ENCODE results near the gene GABARAPL2. TPM values are rescaled to one million over a fixed set of nuclear protein-coding genes. Genes with fewer than 3 reads are reported as not detected.
A peak's percentile ranks its signal among the peaks of the same experiment; 100 is the strongest.

GABARAPL2 gene
- total RNA-seq, 1 donor from 2014 or later, result 69.2 TPM

DNA sequence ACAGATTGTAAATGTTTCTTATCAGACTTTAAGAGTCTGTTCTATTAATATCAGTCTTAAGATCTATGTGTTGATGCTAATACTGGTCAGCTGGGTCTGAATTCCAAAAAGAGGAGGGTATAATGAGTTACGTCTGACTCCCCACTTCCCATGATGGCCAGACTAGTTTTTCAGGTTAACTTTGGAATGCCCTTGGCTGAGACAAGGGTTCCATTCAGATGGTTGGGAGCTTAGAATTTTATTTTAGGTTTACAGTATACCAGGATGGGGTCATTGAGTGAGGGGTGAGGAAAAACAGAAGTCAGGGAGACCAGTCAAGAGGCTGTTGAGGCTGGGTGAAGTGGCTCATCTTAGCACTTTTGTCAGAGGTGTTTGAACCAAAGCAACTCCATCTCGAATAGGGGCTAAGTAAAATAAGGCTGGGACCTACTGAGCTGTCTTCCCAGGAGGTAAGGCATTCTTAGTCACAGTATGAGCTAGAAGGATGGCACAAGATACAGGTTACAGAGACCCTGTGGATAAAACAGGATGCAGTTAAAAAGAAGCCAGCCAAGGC, 7.3 kb upstream of the GABARAPL2 start:
- H3K9me3 Mint-ChIP-seq, result no peaks in the 10 kb centered on the region
- H3K4me1 Mint-ChIP-seq (ENCODE audit: low read depth), result peaks cover 5% of the 10 kb centered on the region
- no peak for DNase-seq (ENCODE audit: low spot score)
- H3K36me3 Mint-ChIP-seq (ENCODE audit: low read depth), result no peaks in the 10 kb centered on the region
- H3K4me3 Mint-ChIP-seq (ENCODE audit: low read depth), result no peak overlapping the region
- no peak overlapping the region for H3K27ac Mint-ChIP-seq
- peaks cover 25% of the 10 kb centered on the region for H3K27me3 Mint-ChIP-seq (ENCODE audit: low read depth)
- intact Hi-C loops (cut with micrococcal nuclease), result no loop called here

DNA sequence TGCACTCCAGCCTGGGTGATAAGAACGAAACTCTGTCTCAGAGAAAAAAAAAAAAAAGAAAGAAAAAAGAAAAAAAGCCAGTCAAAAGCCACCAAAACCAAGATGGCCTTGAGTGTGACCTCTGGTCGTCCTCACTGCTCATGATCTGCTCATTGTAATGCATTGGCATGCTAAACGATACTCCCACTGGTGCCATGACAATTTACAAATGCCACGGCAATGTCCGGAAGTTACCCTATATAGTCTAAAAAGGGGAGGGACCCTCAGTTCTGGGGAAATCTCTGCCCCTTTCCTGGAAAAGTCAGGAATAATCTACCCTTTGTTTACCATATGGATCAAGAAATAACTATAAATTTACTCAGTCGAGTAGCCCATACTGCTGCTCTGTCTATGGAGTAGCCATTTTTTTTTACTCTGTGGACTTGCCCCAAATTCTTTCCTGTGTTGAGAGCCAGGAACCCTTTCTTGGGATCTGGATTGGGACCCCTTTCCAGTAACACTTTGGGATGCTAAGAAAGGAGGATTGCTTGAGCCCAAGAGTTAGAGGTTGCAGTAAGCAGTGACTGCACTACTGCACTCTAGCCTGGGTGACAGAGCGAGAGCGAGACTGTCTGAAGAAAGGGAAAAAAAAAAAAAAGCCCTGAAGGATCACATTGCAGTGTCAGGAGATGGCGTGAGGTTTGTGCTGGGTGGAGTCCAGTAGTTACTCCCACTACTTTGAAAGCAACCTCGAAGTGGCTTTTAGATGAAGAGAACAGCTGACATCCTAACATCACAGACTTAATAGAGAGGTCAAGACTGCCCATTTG, 6.4 kb upstream of the GABARAPL2 start:
- intact Hi-C loops (cut with micrococcal nuclease), result no loop called here
- no peak for DNase-seq (ENCODE audit: low spot score)
- H3K4me3 Mint-ChIP-seq (ENCODE audit: low read depth), result no peak overlapping the region
- no peaks in the 10 kb centered on the region for H3K36me3 Mint-ChIP-seq (ENCODE audit: low read depth)
- H3K9me3 Mint-ChIP-seq, result no peaks in the 10 kb centered on the region
- no peak overlapping the region for H3K27ac Mint-ChIP-seq
- H3K4me1 Mint-ChIP-seq (ENCODE audit: low read depth), result peaks cover 5% of the 10 kb centered on the region
- H3K27me3 Mint-ChIP-seq (ENCODE audit: low read depth), result peaks cover 23% of the 10 kb centered on the region

DNA sequence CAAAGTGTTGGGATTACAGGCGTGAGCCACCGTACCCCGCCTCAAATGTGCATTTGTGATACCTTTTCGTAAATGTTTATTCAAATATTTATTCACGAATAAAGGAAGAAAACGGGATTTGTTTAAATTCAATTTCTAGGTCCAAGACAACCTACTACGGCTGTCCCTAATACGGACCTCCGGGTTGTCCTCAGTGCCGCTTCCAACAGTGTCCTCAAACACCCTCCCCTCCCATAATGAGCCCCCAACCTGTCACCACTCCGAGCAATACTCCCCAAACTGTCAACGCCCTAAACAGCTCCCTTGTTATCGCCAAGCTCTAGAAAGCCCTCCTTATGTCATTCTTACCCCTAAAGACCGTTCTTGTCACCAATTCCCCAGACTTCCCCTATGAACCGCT, 539 bp upstream of the GABARAPL2 start:
- Mint-ChIP-seq H3K27me3 (ENCODE audit: low read depth) (peaks cover 14% of the 10 kb centered on the region), H3K36me3 (ENCODE audit: low read depth) (peaks cover 27% of the 10 kb centered on the region), H3K27ac (peak overlapping the region; percentile 90), H3K4me3 (ENCODE audit: low read depth) (peak overlapping the region; percentile 96), H3K9me3 (no peaks in the 10 kb centered on the region), H3K4me1 (ENCODE audit: low read depth) (peaks cover 25% of the 10 kb centered on the region)
- DNase-seq (ENCODE audit: low spot score), result no peak
- intact Hi-C loops (cut with micrococcal nuclease), result loop anchor here (1.0 to 2.0 kb wide), 6 partner anchors 9 to 132 kb away; partner anchors contain the start of genes ADAT1, CFDP1, KARS1 and TERF2IP

DNA sequence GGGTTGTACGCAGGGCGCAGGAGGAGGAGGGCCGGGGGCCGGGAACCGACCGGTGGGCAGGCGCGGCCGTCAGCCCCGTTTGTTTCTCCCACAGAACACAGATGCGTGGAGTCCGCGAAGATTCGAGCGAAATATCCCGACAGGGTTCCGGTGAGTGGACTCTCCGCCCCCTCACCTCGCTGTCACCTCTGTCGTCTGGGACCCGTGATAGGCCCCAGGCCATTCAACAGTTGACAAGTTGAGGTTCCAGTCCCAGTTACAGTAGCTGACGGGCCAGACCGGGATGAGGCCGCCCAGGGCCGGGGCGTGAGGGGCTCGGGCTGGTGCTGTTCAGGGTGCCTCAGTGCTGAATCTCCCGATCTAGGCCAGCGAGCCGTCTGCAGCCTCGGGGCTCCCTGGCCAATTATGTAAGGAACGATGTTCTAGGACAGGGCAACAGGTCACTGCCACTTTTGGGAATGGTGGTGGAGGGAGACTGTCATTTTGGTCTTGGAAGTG, 628 bp downstream of the GABARAPL2 start:
- H3K27me3 Mint-ChIP-seq (ENCODE audit: low read depth), result peaks cover 14% of the 10 kb centered on the region
- H3K4me1 Mint-ChIP-seq (ENCODE audit: low read depth), result peaks cover 25% of the 10 kb centered on the region
- intact Hi-C loops (cut with micrococcal nuclease), result loop anchor here (1.0 to 2.0 kb wide), 6 partner anchors 11 to 134 kb away; partner anchors contain the start of genes ADAT1, CFDP1, KARS1 and TERF2IP
- peaks cover 33% of the 10 kb centered on the region for H3K36me3 Mint-ChIP-seq (ENCODE audit: low read depth)
- H3K4me3 Mint-ChIP-seq (ENCODE audit: low read depth), result peak overlapping the region; percentile 96
- H3K9me3 Mint-ChIP-seq, result no peaks in the 10 kb centered on the region
- peak; percentile 23 for DNase-seq (ENCODE audit: low spot score)
- peak overlapping the region; percentile 53 for H3K27ac Mint-ChIP-seq

DNA sequence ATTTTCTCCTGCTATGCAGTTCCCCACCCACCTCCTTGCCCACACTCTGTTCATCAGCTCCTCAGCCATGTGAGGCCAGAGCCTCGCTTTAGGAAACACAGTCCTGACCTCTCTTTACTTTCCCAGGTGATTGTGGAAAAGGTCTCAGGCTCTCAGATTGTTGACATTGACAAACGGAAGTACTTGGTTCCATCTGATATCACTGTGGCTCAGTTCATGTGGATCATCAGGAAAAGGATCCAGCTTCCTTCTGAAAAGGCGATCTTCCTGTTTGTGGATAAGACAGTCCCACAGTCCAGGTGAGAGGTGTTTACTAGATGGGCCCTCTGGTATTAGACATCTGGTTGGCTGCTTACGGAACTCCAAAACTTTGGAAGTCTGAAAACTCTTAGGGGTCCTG, 1.7 kb downstream of the GABARAPL2 start:
- intact Hi-C loops (cut with micrococcal nuclease), result loop anchor here (2.0 kb wide), 2 partner anchors 79 to 103 kb away; partner anchors contain the start of genes KARS1, TERF2IP and TMEM170A
- DNase-seq (ENCODE audit: low spot score), result no peak
- Mint-ChIP-seq H3K27ac (no peak overlapping the region), H3K4me3 (ENCODE audit: low read depth) (peak overlapping the region; percentile 96), H3K36me3 (ENCODE audit: low read depth) (peaks cover 40% of the 10 kb centered on the region), H3K4me1 (ENCODE audit: low read depth) (peaks cover 25% of the 10 kb centered on the region), H3K27me3 (ENCODE audit: low read depth) (peaks cover 9% of the 10 kb centered on the region), H3K9me3 (no peaks in the 10 kb centered on the region)

DNA sequence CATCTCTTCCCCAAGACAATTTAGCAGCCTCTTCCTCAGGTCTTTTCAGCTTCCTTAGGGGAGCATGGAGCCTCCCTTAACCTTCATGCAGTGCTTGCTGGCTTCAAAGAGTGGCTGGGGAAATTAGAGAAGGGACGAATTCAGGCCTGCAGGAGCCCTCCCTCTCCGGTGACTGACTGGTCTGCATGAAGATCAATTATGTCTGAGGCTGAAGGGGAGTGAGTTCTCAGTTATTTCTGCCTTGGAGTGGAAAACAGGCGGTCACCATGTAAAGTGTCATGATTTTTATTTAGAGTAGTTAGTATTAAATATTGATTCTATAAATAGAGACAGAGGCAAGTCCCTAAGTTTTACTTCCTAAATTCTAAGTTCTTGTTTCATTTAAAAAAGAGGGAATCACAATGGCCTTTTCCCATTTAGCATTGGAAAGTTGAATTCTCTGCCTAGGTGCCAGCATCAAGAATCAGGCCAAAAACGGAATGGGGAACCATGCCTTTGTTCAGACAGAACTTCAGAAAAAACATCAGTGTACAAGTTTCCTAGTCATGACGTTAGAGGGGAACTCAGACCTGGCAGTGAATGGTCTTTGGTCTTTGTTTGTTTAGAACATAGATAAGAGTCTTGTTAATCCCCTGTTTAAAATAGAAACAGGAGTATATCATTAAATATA, 4.4 kb downstream of the GABARAPL2 start:
- intact Hi-C loops (cut with micrococcal nuclease), result no loop called here
- peaks cover 58% of the 10 kb centered on the region for H3K36me3 Mint-ChIP-seq (ENCODE audit: low read depth)

DNA sequence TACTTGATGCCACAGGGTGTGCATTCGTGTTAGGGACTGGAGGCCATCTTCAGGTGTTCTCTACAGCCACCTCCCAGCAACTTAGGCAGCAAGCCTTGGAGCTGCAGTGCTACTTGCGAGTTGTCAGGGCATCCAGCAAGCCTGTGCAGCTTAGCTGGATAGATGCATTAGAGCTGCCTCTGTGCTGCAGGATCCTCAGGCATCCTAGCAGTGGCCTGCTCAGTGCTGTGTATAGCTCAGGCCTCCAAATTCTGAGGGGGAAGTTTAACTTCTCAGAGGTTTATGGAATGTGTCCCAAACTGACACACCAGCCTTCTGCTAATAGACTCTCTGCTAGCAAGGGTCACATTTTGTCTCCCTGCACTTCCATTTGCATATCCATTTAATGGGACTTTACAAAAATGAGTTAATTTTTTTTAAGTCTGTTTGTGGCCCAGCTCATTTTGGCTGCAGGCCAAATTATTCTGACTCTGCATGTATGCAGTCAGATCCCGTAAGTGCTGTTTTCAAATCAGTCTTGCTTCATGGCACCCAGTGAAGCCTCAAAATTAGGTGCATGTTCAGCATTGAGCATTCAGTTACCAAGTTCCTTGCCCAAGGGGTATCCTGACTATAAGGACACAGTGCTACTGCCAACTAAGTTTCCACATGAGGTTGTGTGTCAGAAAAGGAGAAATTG, 6.8 kb downstream of the GABARAPL2 start:
- no peak for DNase-seq (ENCODE audit: low spot score)
- peaks cover 10% of the 10 kb centered on the region for H3K4me1 Mint-ChIP-seq (ENCODE audit: low read depth)
- no peaks in the 10 kb centered on the region for H3K9me3 Mint-ChIP-seq
- intact Hi-C loops (cut with micrococcal nuclease), result no loop called here
- no peaks in the 10 kb centered on the region for H3K27me3 Mint-ChIP-seq (ENCODE audit: low read depth)
- no peak overlapping the region for H3K4me3 Mint-ChIP-seq (ENCODE audit: low read depth)
- H3K27ac Mint-ChIP-seq, result no peak overlapping the region
- H3K36me3 Mint-ChIP-seq (ENCODE audit: low read depth), result peaks cover 69% of the 10 kb centered on the region

More for the DNA sequence above, 4.4 kb downstream of the GABARAPL2 start:
- DNase-seq (ENCODE audit: low spot score), result no peak
- H3K27me3 Mint-ChIP-seq (ENCODE audit: low read depth), result no peaks in the 10 kb centered on the region
- H3K4me3 Mint-ChIP-seq (ENCODE audit: low read depth), result no peak overlapping the region
- peaks cover 19% of the 10 kb centered on the region for H3K4me1 Mint-ChIP-seq (ENCODE audit: low read depth)
- no peak overlapping the region for H3K27ac Mint-ChIP-seq
- H3K9me3 Mint-ChIP-seq, result no peaks in the 10 kb centered on the region

DNA sequence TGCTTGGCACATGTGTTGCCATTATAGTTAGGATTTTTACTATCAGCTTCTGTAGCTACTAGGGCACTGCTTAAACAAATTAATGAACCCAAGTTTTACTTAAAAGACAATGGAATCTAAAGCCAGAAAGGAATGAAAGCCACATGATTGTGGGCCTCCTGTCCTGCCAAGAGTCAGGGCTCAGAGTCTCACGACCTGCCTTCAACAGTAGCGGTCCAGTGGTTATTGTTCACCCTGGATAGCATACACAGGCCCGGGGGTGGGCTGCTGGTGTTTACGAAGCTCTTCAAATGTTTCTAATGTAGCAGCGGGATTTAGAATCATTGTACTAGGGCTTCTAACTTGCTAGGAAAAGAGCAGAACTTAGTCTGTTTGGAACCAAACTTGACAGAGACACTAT, 7.8 kb downstream of the GABARAPL2 start:
- intact Hi-C loops (cut with micrococcal nuclease), result no loop called here
- H3K27me3 Mint-ChIP-seq (ENCODE audit: low read depth), result no peaks in the 10 kb centered on the region
- H3K27ac Mint-ChIP-seq, result no peak overlapping the region
- H3K36me3 Mint-ChIP-seq (ENCODE audit: low read depth), result peaks cover 68% of the 10 kb centered on the region
- H3K4me1 Mint-ChIP-seq (ENCODE audit: low read depth), result peaks cover 13% of the 10 kb centered on the region
- no peaks in the 10 kb centered on the region for H3K9me3 Mint-ChIP-seq
- H3K4me3 Mint-ChIP-seq (ENCODE audit: low read depth), result no peak overlapping the region
- no peak for DNase-seq (ENCODE audit: low spot score)

DNA sequence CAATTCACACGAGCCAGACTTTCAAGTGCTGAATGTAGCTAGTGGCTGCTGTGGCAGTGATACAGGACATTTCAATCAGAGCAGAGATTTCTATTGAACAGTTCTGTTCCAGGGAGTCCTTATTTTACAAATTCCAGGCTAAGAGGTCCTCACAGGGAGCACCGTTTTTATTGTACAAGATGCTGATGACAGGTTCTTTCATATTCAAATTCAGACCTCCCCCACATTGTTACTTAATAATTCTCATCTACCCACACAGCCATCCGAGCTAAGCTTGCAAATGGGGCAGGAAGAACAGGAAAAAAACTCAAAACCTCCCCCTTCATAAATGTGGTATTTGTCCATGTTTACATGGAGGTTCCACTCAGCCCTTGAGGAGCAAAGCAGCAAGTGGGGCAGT, 9.8 kb downstream of the GABARAPL2 start:
- Mint-ChIP-seq H3K9me3 (no peaks in the 10 kb centered on the region), H3K36me3 (ENCODE audit: low read depth) (peaks cover 67% of the 10 kb centered on the region), H3K4me1 (ENCODE audit: low read depth) (peaks cover 13% of the 10 kb centered on the region), H3K27ac (no peak overlapping the region), H3K4me3 (ENCODE audit: low read depth) (no peak overlapping the region), H3K27me3 (ENCODE audit: low read depth) (no peaks in the 10 kb centered on the region)
- no peak for DNase-seq (ENCODE audit: low spot score)
- intact Hi-C loops (cut with micrococcal nuclease), result no loop called here

DNA sequence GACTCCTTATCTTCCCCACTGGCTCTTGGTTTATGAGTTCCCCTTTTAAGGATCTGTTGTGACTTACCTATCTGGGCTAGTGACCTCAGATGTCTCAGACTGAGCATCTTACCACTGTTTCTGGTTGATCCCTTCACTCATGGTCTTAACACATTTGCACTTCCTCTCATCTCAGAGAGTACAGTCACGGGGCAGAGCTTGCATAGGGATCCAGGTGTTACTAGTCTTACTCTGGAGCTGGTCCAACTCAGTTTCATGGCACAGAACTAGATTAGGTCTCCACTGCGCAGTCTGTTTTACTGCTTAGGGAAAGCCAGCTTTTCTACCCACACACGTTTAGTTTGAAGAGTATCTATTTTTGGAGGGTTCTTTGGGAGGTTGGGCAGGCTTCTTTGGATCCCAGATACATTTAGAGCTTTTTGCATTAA, 10.2 kb downstream of the GABARAPL2 start:
- peaks cover 63% of the 10 kb centered on the region for H3K36me3 Mint-ChIP-seq (ENCODE audit: low read depth)
- peaks cover 13% of the 10 kb centered on the region for H3K4me1 Mint-ChIP-seq (ENCODE audit: low read depth)
- intact Hi-C loops (cut with micrococcal nuclease), result no loop called here

DNA sequence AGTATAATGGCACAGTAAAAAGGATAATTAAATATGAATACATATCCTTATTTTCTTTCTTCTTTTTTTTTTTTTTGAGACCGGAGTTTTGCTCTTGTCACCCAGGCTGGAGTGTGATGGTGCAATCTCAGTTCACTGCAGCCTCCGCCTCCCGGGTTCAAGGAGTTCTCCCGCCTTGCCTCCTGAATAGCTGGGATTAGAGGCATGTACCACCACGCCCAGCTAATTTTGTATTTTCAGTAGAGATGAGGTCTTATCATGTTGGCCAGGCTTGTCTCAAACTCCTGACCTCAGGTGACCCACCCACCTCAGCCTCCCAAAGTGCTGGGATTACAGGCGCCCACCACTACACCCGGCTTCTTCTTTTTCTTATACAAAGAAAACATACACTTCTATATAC, 12.0 kb downstream of the GABARAPL2 start:
- Mint-ChIP-seq H3K4me3 (ENCODE audit: low read depth) (no peak overlapping the region), H3K27ac (no peak overlapping the region), H3K36me3 (ENCODE audit: low read depth) (peaks cover 51% of the 10 kb centered on the region), H3K27me3 (ENCODE audit: low read depth) (no peaks in the 10 kb centered on the region), H3K4me1 (ENCODE audit: low read depth) (peaks cover 13% of the 10 kb centered on the region), H3K9me3 (no peaks in the 10 kb centered on the region)
- intact Hi-C loops (cut with micrococcal nuclease), result no loop called here
- no peak for DNase-seq (ENCODE audit: low spot score)

More for the DNA sequence above, 10.2 kb downstream of the GABARAPL2 start:
- Mint-ChIP-seq H3K4me3 (ENCODE audit: low read depth) (no peak overlapping the region), H3K27ac (no peak overlapping the region), H3K27me3 (ENCODE audit: low read depth) (no peaks in the 10 kb centered on the region), H3K9me3 (no peaks in the 10 kb centered on the region)
- no peak for DNase-seq (ENCODE audit: low spot score)

DNA sequence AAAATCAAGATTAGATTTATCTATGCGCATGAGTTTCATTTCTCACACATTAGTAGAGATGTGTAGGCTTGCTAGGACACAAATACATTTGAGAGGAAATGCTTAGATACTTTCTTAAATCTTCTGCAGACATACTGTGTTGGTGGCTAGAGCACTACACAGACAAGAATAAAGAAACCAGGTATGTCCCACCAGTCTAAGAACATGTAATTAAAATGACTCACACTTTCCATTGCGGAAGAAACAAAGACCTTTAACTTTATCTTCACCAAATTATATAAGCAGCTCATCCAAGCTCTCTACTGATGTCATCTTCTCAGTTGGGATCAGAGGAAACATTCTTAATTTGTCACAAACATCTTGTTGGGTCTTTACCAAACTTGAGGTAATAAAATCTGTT, 12.5 kb downstream of the GABARAPL2 start:
- Mint-ChIP-seq H3K9me3 (no peaks in the 10 kb centered on the region), H3K27ac (no peak overlapping the region), H3K4me3 (ENCODE audit: low read depth) (no peak overlapping the region), H3K36me3 (ENCODE audit: low read depth) (peaks cover 46% of the 10 kb centered on the region), H3K4me1 (ENCODE audit: low read depth) (peaks cover 13% of the 10 kb centered on the region), H3K27me3 (ENCODE audit: low read depth) (no peaks in the 10 kb centered on the region)
- intact Hi-C loops (cut with micrococcal nuclease), result no loop called here
- DNase-seq (ENCODE audit: low spot score), result no peak
